Hematopoietic multipotent progenitor cell treated with erythropoietin and hydrocortisone succinate and interleukin-3 and kit ligand, for 17 days (in vitro differentiated cells): ENCODE measurements around the gene OR52N4.
"Not testable (repeated sequence)": the region's sequence is repeated elsewhere in the genome, so short reads cannot be mapped to it uniquely, and the experiment has no call there.

Experiments used
- DNase-seq: peaks from one replicate; pipeline ENCODE4 v3.0.0-alpha.2; 2015; ENCODE audit warnings: low spot score

Gene OR52N4

DNA sequence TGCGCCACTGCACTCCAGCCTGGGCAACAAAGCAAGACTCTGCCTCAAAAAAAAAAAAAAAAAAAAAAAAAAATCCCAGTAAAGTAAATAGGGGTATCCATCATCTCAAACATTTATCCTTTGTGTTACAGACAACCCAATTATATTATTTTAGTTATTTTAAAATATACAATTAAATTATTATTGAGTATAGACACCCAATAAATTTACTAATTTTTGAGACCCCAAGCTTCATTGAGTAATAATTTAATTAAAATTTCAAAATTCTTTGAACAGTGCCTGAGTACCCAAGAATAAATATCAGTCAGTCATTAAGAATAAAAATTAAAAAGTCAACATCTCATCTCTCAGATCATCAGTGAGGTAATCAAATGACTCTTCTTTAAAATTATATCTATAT, at the start of gene OR52N4:
Gene OR52N4, plus strand, starts transcription at position 301 of the 400 bp plus-strand sequence. CDS start 498 bp downstream, outside the sequence.
- no peak for DNase-seq

DNA sequence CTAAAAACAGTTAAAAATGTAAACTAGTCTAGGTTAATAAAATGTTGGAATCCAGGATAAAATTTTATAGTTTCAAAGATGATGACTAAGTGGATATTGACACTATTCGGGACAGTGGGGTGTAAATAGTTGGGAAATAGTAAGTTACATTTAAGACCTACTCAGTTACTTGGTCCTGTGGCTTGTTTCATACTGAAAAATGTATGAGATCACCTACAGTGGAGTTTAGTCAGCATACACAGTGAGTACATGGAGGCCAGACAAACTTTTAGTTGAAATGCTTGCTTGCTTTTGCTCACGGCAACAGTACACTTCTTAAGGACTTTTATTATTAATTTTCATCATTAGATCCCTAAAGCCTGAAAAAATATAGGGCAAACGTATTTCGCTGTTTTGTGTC, 48.4 kb upstream of the OR52N4 start:
- DNase-seq: no peak

DNA sequence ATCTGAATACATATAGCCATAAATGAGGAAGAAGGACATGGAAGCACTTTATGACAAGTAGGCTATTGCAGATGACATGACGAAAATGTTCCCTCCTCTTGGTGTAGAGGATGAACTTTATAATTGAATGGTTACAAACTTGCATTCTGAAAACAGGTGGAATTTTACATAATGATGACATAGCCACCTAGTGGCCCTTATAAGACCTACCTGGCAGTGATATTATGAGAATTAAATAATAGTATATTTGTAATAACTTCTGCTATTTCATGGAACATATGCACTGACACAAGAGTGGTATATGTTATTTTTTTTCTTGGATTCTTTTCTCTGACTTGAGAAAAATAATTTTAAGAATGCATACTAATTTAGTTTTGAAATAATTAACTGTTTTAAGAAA, 41.5 kb upstream of the OR52N4 start:
- peak; percentile 45 for DNase-seq

DNA sequence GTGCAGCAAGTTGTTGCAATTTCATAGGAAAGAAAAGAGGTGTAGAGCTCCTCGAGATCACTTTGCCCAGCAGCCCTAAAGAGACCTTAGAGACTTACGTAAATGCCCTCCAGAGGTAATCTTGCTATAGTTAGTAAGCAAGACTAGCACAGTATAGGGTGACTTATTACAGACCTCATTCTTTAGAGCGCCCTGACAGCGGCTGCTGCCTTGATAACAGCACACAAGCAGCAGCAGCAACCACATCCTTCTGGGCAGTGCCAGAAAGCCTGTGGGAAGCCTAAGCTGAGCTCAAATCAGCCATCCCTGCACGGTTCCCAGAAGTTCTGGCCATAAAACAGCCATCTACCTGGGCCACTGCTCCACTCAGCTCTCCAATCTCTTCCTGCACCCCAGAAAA, 40.3 kb upstream of the OR52N4 start:
- DNase-seq: no peak

DNA sequence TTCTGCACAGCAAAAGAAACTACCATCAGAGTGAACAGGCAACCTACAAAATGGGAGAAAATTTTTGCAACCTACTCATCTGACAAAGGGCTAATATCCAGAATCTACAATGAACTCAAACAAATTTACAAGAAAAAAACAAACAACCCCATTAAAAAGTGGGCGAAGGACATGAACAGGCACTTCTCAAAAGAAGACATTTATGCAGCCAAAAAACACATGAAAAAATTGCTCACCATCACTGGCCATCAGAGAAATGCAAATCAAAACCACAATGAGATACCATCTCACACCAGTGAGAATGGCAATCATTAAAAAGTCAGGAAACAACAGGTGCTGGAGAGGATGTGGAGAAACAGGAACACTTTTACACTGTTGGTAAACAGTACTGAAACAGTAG, 37.5 kb upstream of the OR52N4 start:
- DNase-seq: not testable (repeated sequence)

DNA sequence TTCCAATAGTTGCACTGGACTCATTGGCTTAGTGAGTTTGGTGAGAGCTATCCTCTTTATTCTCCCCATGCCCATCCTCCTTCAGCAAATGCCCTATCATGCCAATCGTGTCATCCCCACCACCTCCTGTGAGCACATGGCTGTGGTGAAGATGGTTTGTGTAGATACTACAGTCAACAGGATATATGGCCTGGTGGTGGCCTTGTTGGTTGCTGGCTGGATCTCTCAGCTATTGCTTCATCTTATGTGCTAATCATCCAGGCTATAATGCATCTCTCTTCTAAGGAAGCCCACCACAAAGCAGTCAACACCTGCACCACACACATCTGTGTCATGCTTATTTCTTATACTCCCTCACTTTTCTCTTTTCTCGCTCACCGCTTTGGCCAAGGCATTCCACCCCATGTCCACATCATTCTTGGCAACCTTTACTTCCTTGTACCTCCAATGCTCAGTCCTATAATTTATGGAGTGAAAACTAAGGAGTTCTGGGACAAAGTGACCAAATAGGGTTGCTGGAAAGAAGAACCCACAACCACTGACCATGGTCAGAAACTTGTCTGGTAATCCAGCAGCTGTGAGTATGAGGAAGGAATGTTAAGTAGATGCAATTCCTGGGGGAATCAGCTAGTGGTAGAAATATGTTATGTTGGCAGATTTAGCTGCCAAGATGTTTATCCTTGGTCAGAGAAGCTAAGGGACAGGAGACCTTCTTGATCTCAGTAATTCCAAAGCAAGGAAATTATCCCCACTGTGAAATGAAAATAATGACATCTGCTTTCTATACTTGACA, 34.1 kb upstream of the OR52N4 start:
- DNase-seq: no peak

DNA sequence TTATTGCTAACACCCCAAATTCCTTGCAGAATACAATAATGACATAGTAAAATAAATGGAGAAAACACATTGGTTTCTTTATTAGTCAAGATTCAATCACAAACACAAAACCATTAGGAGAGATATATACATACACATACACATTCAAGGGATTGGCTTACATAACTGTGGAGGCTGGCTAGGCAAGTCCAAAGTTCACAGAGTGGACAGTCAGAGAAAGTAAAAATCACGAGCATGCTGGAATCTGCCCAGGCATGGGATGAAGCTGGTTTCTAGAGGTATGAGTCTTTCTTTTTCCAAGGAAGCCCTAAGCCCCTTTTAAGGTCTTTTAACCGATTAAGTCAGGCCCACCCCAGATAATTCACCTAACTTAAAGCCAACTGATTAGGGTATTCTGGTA, 31.4 kb upstream of the OR52N4 start:
- no peak for DNase-seq

DNA sequence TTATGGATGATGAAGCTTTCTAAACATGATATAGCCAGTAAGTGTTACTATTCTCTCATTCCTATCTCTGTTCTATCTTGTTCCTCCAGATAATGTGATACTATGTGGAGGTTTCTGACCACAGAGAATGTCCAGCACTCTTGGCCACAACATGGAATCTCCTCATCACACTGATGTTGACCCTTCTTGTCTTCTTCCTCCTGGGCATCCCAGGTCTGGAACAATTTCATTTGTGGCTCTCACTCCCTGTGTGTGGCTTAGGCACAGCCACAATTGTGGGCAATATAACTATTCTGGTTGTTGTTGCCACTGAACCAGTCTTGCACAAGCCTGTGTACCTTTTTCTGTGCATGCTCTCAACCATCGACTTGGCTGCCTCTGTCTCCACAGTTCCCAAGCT, 27.7 kb upstream of the OR52N4 start:
- no peak for DNase-seq

DNA sequence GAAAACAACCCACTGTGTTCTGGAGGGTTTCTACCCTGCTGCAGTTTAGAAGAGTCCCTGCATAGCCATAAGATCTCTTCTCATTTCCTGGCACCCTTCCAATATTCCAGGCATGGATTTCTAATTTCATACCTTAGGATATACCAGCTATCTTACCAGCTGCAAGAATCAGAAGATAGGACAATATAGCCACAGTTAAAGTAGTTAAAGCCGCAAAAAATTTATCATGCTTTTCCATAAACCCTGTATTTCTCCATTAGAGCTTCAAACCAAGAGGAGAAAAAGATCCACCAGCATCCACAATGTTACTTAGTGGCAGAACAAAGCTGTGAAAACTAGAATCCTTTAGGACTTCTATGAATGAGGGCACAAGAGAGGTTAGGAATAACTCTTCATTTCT, 26.4 kb upstream of the OR52N4 start:
- DNase-seq: no peak

DNA sequence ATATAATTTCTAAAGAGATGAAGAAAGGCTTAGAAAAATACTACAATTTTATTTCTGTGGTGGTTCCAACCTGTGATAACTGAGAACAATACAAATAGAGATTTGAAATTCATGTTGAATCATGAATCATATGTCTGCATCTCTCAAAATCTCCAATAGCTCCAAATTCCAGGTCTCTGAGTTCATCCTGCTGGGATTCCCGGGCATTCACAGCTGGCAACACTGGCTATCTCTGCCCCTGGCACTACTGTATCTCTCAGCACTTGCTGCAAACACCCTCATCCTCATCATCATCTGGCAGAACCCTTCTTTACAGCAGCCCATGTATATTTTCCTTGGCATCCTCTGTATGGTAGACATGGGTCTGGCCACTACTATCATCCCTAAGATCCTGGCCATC, 17.6 kb upstream of the OR52N4 start, which contains the start of gene OR56B1:
Gene OR56B1, plus strand, starts transcription at position 53 of the 400 bp plus-strand sequence. Its CDS starts 69 bp downstream, at position 122.
- DNase-seq: no peak

DNA sequence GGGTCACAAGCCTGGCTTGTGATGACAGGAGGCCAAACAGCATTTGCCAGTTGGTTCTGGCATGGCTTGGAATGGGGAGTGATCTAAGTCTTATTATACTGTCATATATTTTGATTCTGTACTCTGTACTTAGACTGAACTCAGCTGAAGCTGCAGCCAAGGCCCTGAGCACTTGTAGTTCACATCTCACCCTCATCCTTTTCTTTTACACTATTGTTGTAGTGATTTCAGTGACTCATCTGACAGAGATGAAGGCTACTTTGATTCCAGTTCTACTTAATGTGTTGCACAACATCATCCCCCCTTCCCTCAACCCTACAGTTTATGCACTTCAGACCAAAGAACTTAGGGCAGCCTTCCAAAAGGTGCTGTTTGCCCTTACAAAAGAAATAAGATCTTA, 17.0 kb upstream of the OR52N4 start:
- no peak for DNase-seq

DNA sequence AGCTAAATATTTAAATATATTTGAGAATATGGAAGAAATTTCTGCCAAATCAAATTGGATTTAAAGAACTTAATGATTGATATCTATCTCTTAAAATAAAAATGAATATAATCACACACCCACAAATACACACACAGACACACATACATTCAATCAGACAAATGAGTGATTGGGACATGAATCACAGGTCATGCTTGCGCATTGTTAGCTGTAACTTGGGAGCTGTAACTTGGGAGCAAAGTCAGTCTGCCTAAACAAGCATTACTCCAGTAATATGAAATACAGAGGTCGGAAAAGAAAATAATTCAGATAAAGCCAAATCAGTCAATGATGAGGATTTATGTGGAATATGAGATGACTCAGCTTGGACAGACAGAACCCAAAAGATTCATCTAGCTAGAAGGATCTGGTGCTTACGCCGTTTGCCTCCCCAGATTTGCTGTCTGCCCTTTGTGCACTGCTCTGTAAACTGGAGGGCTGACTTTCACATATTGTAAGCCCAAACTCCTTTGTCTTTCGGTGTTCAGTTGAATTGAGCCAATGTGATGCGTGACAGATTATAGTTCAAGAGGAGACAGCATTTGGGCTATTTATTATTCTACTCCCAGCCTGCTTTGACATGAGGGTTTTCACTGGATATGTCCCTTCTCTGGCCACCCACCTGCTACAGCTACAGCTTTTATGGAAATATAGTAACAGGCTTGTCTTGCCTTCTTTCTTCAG, 16.2 kb upstream of the OR52N4 start:
- DNase-seq: no peak

DNA sequence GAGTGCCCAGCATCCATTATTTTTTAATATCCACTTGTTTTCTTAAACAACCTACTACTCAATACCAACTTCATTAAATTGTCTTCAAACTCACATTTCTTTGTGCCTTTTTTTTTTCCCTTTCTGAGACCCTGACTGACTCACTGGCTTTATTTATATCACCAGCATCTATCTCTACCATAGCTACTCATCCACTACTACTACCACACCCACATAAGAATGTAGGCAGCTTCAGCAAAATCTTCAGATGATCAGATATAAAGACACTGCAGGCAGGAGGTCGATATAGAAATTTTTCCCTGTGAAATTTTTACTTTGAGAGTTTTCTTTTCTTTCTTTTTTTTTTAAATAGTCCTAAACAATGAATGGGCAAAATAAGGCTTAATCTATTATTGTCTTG, 15.6 kb upstream of the OR52N4 start:
- DNase-seq: no peak

DNA sequence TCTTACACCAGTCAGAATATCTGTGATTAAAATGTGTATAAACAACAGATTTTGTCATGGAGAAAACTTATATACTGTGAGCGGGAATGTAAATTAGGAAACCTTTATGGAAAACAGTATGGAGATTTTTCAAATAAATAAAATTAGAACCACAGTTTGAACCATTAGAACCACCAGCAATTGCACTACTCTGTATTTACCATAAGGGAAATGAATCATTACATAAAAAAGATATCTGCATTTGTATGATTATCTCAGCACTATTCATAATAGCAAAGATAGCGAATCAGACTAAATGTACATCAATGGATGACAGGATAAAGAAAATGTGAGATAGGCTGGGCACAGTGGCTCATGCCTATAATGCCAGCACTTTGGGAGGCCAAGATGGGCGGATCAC, 7.4 kb upstream of the OR52N4 start:
- DNase-seq: no peak

DNA sequence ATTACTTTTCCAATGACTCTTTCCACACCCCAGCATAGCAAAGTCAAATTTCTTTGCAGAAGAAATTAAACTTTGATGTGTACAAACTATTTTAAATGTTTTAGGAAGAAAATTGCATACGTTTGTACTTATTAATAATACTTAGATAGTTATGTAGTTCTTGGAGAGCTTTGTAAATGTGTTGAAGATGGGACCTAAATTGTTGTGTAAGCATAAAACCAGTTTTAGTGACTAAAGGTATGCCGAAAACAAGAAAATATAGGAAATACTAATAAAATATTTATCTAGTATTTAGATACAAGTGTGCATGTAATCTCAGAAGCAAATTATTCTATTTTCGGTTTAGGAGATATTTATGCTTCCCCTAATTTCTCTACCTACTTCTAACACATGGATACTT, 4.2 kb upstream of the OR52N4 start:
- DNase-seq: no peak

DNA sequence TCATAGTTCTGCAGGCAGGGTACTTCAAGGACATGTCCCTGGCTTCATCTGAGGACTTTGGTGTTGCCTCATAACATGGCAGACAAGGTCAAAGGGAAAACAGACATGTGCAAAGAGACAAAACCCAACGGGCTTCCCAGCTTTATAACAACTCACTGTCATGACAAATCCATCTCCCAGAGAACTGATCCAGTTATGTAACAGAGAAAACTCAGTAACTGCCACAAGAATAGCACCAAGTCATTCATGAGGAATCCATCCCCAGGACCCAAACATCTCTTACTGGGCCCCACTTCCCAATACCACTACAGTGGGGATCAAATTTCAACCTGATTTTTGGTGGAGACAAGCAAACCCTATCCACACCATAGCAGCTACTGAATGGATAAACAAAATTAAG, 13.0 kb downstream of the OR52N4 start:
- DNase-seq: no peak

DNA sequence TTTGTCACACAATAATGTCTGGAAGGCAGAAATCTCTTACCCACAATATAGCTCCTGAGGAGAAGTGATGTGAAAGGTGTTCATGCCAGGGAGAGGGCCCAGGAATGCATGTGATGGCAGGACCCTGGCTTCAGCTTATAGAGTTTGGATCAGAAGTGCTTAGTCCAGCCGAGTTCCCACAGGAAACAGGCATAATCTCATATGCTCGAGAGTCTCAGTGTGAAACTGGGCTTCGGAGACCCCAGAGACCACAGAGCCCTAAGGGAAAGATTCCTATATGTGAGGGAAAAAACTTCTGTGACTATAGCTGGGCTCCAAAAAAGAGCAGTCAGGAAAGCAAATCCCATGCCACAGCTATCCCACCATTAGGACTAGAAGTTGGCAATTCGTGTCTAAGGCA, 29.2 kb downstream of the OR52N4 start, which contains the start of gene OR52N5:
Gene OR52N5, minus strand, starts transcription at position 101 of the 400 bp plus-strand sequence. CDS start 4,721 bp downstream, outside the sequence.
- DNase-seq: no peak

DNA sequence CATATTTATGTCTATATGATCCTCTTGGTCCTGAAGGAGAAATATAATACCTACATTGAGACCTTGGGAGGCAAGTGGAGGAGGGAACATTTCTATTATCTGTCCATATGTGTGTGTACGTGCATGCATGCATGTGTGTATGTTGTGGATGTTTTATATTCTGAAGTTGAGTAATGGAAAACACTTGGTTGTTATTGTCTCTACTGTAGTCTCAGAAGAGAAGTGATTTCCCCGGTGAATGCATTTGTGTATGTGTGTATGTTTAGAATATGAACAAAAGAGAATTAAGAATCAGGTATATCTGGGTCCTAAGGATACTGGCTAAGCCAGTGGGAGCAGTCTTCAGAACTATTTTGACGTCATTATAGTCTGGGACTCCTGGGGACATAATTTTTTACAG, 37.1 kb downstream of the OR52N4 start, which contains the start of gene OR52N1:
Gene OR52N1, minus strand, starts transcription at position 101 of the 400 bp plus-strand sequence. CDS start 2,449 bp downstream, outside the sequence.
- no peak for DNase-seq

DNA sequence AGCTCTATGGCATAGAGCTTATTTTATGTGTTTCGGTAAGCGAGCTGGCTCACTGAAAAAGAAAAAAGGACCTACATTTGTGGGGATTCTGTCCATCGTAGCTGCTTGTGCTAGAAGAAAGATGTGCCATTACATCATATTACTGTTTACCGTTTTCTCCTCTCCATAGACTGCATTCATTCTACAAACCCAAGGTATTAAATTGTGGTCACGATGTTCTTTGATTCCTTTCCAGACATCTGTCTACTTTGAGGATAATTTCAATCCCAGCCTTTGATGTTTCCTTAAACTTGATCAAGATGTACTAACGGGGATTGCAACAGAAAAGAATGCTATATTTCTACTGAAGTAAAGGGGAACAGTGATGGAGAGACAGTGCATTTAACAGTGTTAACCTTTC, 42.5 kb downstream of the OR52N4 start:
- DNase-seq: no peak

DNA sequence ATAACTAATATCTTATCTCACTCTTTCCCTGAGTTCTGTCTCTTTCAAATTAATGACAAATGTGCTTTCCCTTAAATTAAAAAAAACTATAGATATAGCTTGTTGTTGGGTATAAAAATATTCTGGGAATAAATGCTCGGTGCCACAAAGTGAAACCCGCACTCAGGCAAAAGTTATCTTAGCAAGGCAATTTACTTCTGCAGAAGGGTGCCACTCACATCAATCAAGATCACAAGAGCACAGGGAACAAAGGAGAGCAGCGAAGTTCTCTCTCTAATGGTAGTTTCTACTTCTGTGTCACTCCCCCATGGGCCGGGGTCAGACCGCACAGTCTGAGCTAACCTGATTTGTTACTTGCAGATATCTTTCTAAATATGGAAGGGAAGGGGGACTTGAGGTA, 49.9 kb downstream of the OR52N4 start:
- no peak for DNase-seq
